ENCODE measurements around the gene SLC1A3.
"Not testable (repeated sequence)": the region's sequence is repeated elsewhere in the genome, so short reads cannot be mapped to it uniquely, and the experiment has no call there.

The SLC1A3 gene

DNA sequence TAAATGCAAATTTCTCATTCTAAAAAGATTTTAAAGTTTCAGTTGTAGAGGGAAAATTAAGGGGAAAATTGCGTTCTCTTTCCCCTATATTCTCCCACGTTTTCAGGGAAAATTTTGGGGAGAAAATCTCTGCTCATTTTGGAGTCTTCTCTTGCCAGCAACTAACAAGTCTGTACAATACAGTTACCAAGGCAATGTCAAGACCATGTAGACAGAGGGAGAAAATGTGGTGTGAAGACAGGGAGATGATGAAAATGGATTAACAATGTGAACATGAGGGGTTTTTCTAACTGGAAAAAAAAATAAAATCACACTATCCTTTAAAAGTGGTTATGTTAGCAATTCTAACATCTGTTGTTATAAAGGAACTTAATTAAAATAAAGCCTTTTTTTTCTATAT, 22.3 kb downstream of the SLC1A3 start:
- no peak overlapping the region for H3K27ac ChIP-seq
- no peak overlapping the region for H3K4me3 ChIP-seq

DNA sequence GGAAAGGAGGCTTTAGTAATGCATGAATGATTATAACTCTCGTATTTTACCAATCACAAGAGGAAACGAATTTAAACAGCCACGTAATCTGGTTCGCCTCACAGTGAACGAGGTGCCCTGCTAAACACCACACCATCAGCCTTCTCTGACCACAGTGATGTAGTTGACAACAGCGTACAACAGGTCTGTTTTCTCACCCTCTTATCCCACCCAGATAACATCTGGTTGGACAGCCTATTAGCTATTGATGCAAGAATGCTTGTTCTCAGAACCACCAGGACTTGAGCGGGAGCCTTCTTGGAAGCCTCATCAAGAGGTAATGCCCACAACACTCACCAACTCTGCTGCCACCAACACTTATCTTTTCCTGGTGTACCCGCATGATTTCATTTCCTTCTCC, 23.3 kb downstream of the SLC1A3 start:
- no peak overlapping the region for H3K27ac ChIP-seq
- no peak overlapping the region for H3K4me3 ChIP-seq

- no peak overlapping the region for H3K4me3 ChIP-seq
- peak overlapping the region in 2 of 21 experiments; percentile 14 to 30 for H3K27ac ChIP-seq
These were observed 24.1 kb downstream of the SLC1A3 start for GRCh38 chr5:36630201-36631145.

DNA sequence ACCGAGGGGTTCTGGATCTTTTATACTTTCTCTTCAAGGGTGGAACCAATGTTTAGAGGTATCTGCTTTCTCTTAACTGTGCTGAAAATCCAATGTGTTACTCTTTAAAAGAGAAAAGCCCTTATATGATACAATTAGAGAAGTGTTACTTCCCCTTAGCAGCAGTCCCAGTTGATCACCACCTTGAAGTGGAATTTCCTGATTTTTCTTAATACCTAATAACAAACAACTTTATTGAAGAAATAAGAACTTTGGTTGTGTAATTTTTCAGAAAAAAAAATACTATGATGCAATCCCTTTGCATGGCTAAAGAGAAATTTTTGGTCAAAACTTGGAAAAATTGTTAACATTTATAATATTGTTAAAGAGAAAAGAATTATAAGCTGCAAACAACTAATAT, 24.7 kb downstream of the SLC1A3 start:
- Histone ChIP-seq H3K27ac (no peak overlapping the region), H3K4me3 (no peak overlapping the region)

GRCh38 chr5:36631620-36632362, 25.4 kb downstream of the SLC1A3 start:
- H3K27ac ChIP-seq: no peak overlapping the region
- H3K4me3 ChIP-seq: no peak overlapping the region

DNA sequence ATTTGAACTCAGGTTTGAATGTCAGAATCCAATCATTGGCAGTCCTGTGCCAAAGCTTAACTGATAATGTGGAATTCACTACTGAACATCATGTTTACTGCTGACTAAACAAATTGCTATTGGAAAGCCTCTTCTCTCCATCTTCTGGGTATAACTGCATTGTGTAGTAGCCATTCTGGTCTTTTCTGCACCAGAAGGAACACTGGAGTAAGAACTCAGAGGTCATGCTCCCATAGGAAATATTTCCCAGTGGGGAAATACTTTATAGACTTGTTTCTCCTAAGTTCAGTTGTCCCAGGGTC, 25.9 kb downstream of the SLC1A3 start:
- Histone ChIP-seq H3K4me3 (no peak overlapping the region), H3K27ac (no peak overlapping the region)

GRCh38 chr5:36635721-36636390, 29.4 kb downstream of the SLC1A3 start:
- no peak overlapping the region for H3K4me3 ChIP-seq
- H3K27ac ChIP-seq: no peak overlapping the region

DNA sequence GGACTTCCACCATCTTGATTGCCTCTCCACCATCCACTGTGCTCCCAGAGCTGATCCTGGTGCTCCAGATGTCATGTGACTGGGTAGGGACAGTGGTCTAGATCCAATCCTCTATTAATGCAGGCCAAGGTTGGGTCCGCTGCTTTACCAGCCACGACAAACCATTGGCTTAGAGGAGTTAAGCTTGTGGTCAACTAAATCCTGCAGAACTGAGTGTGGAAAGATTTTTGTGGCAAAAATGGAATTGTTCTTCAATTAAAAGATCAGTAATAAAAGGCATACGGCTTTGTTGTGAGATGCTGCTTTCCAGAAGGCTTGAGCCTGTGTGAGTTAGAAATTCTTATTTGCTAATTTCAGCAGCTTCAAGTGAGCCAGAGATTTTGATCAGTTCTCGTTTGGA, 30.7 kb downstream of the SLC1A3 start:
- Histone ChIP-seq H3K27ac (no peak overlapping the region), H3K4me3 (no peak overlapping the region)

GRCh38 chr5:36637516-36637915, 31.1 kb downstream of the SLC1A3 start:
- Histone ChIP-seq H3K4me3 (no peak overlapping the region), H3K27ac (no peak overlapping the region)

DNA sequence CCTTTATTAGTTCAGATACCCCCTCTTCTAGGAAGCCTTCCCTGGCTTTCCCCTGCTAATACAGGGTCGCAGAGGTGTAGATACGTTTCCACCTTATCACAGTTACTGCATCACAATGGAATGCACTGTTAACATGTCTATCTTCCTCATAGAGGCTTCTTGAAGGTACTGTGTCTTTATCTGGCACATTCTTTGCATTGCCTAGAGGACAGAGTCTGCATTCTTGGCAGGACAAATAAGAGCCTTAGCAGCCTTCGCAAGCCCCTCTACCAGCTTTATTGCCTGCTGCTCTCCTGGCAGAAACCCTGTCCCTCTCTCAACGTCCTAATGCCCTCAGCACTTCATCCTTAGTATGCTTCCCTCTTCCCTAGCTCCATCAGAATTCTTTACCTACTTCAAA, 31.6 kb downstream of the SLC1A3 start:
- Histone ChIP-seq H3K4me3 (no peak overlapping the region), H3K27ac (no peak overlapping the region)

- no peak overlapping the region for H3K27ac ChIP-seq
These were observed 34.5 kb downstream of the SLC1A3 start for GRCh38 chr5:36640949-36641348.

GRCh38 chr5:36641431-36641830, 35.0 kb downstream of the SLC1A3 start:
- no peak overlapping the region for H3K27ac ChIP-seq
- H3K4me3 ChIP-seq: no peak overlapping the region

More at GRCh38 chr5:36640949-36641348, 34.5 kb downstream of the SLC1A3 start:
- H3K4me3 ChIP-seq: no peak overlapping the region

DNA sequence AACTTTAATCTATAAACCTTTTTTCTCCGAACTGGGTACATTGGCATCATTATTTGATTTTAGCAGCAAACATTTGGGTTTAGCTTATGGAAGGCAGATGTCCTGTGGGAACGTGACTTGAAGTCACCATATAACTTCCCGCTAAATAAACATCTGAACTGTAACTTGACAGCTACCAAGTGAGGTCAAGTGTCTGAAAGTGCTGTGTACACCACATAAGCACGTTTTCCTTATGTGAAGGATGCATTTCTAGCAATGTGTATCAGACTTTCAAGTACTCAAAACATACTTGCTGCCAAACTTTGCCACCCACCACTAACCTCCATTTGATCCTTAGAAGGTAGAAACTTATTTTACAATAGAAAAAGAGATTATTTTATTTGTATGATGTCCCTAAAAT, 35.7 kb downstream of the SLC1A3 start:
- no peak overlapping the region for H3K4me3 ChIP-seq

GRCh38 chr5:36643162-36643561, 36.8 kb downstream of the SLC1A3 start:
- Histone ChIP-seq H3K27ac (no peak overlapping the region), H3K4me3 (no peak overlapping the region)

More for the DNA sequence above, 35.7 kb downstream of the SLC1A3 start:
- H3K27ac ChIP-seq: no peak overlapping the region

GRCh38 chr5:36643841-36644240, 37.4 kb downstream of the SLC1A3 start:
- not testable (repeated sequence) for H3K27ac ChIP-seq, H3K4me3 ChIP-seq

- no peak overlapping the region for H3K4me3 ChIP-seq
- H3K27ac ChIP-seq: no peak overlapping the region
These were observed 38.3 kb downstream of the SLC1A3 start for GRCh38 chr5:36644727-36645126.

DNA sequence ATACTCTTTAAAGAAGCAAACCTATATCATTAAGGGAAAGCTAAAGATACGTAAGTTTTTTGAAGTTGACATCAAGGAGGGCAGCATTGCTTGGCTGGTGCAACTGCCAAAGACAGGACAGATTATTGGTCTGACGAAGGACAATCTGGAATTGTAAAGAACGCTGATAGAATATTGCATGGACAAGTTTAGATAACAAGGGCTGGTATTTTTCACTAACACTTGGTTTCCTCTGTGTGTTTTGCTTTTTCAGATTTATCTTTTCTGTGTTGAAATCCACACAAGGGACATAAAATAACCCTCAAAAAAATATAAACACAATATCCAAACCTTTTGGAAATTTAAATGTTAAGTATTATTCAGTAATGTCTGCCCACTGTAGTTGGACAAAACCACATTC, 39.7 kb downstream of the SLC1A3 start:
- Histone ChIP-seq H3K27ac (no peak overlapping the region), H3K4me3 (no peak overlapping the region)

DNA sequence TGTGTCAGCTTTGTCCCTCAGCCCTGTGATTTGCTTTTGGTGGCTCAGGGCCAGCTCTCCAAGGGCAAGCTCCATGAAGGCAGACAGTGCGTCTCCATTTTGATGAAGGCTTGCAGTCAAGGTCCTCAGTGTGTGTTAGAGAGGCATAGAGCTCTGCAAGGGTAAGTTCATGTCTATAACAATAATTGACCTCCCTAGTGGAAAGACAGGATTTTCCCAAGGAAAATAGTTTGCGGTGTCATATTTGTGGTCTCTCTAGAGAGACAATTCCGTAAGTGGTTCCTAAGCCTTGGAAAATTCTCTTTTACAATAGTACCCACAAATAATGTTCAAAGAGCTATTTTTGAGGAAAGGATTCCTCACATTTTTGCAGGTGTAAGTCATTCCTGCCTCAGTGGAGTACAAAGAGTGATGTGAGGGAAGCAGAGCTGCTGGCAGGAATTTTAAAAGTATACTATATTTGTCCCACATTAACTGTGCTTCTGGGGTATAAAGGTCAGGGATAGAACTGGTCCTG, 40.2 kb downstream of the SLC1A3 start:
- H3K4me3 ChIP-seq: no peak overlapping the region
- H3K27ac ChIP-seq: no peak overlapping the region

GRCh38 chr5:36647046-36647445, 40.6 kb downstream of the SLC1A3 start:
- Histone ChIP-seq H3K27ac (no peak overlapping the region), H3K4me3 (no peak overlapping the region)

DNA sequence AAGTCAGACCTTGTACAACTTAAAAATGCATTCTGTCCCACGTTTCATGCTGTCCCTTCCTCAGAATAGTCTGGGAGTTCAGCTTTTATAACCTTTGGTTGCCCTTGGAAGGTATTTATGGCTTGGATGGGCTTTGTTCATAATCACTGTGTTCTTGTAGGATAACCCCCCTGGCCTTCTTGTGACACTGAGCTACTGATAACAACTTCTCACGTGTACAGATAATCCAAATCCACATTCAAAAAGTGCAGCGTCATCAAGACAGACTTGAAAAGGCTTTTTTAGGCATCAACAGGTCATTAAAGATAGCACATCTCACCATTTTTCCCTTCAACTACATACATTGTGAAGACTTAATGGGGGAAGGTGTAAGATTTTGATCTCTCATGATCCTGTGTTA, 42.0 kb downstream of the SLC1A3 start:
- Histone ChIP-seq H3K27ac (no peak overlapping the region), H3K4me3 (no peak overlapping the region)
